ENCODE data around the gene KRTAP21-1.
A peak's percentile ranks its signal among the peaks of the same experiment; 100 is the strongest.
"Not testable (repeated sequence)": the region's sequence is repeated elsewhere in the genome, so short reads cannot be mapped to it uniquely, and the experiment has no call there.

The KRTAP21-1 gene

DNA sequence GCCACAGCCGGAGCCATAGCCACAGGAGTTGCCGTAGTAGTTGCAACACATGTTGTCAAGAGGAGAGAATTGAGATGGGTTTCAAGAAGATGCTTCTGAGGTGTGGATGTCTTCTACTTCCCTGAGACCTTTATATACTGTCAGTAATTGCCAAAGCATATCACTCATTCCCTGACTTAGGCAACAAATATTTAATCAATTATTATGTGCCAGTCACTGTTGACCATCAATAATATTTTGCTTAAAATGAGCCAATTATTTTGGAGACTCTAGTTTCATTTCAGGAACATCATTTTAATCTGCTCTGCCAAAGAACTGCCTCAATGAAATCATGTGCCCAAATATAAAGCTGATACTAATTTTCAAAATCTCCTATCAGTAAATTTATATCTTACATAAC lies at the start of gene KRTAP21-1:
Gene KRTAP21-1 (minus strand): TSS at position 101 of the 400 bp plus-strand sequence. CDS start 50 bp downstream, at position 51.
- not testable (repeated sequence) for DNase-seq (ENCODE audit: extremely low read depth in 1 of 2, low read depth in 1 of 2)

DNA sequence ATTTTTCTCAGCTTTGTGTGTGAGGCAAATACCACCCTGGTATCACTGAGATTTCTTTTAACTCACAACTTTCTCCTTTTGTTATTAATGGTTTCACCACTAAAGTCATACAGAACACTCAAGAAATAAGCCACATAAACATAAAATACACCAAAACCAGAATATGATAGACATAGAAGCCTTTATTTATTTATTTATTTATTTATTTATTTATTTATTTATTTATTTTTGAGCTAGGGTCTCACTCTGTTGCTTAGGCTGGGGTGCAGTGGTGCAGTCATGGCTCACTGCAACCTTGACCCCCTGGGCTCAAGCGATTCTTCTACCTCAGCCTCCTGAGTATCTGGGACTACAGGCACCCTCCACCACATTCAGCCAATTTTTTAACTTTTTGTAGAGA lies 45.4 kb upstream of the KRTAP21-1 start:
- DNase-seq (ENCODE audit: extremely low read depth in 1 of 2, low read depth in 1 of 2): no peak

DNA sequence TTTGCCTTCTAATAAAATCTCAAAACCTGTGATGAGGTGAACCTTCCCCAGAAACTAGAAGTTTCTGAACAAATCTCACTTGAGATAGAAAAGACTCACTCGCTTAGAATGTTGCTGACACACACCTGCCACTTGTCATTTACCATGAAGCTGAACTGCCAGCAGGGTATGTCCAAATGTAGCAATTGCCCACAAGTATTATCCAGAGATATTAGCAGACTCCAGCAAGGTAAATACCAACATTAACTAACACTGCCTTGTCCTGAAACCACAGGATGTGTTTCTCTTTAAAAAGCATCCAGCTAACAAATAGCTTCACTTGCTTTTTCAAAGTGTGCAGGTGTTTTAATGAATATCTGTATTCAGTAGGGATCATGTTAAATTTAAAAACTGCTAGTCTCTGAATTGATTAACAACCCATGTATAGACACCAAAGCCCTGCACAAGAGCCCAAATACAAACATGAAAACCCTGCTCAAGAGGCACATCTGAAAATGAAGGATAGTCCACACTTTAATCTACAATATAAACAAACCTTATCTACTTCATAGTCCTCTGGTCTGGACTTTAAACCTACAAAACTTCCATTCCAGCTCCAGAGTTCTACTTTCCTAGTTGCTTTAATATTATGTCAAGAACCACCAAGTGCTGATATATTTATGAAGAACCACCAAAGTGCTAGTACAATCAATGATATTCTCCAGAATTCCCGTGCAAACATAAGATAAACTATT lies 38.5 kb upstream of the KRTAP21-1 start:
- DNase-seq (ENCODE audit: extremely low read depth in 1 of 2, low read depth in 1 of 2): no peak

DNA sequence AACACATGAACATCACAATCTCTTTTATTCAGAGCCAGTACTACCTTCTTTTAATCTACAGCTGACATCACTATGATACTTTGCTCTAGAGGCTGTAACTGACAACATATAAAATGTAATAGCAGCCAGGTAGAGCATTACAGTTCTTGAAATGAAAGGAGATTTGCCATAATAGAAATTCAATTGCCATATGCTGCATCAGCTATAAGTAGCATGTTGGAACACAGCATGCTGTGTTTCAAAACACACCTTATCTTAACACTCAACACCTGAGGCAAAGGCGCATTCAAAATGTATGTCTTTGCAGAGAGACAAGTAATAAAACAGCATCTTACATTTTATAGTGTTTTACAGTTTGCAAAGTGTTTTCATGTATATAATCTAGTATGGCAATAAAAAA lies 24.0 kb upstream of the KRTAP21-1 start:
- no peak for DNase-seq (ENCODE audit: extremely low read depth in 1 of 2, low read depth in 1 of 2)

DNA sequence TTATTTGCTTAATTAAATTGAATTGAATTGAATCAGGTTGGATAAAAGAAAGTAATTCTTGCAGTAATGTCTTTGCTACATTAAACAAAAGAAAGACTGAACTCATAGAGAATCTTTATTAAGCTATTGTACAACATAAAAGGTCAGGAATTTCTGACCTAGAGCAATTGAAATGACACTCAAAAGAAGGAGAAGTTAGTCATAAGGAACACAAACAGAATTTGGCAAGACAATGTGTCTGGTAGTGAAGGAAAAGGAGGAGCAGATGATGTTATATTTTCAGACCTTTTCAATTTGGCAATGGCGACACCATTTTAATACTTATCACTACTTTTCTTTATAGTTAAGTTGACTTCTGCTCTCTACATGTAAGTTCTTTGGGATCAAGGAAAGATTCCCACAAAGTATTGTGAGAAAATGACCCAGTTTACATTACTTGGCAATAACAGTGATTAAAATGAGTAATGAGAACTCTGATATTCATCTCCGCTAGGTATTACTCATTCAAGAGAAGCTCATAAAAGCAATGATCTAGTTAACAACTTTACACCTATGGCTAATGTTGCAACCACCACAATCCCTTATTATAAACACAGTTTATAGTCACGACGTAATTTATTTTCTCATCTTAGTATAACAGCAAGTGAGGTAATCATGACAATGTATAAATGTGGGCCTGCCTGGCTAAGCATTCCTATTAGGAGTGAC lies 14.7 kb upstream of the KRTAP21-1 start:
- no peak for DNase-seq (ENCODE audit: extremely low read depth in 1 of 2, low read depth in 1 of 2)

DNA sequence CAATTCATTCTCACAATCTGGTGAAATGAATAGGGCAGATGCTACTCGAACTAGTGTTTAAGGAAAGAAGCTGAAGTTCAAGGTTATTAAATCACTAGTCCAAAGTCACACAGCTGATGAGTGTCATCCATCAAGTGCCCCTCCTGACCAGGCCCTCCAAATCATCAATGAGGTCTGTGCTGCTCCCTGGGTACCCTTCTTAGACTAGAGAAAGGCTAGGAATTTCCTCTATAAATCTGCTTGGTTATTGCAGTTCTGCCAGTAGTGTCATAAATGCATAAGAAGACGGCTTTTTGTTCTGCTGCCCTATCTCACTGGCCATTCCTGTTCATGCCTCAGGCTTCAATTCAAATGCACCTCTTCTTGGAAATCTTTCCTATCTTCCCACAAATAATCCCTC lies 5.5 kb upstream of the KRTAP21-1 start:
- no peak for DNase-seq (ENCODE audit: extremely low read depth in 1 of 2, low read depth in 1 of 2)

DNA sequence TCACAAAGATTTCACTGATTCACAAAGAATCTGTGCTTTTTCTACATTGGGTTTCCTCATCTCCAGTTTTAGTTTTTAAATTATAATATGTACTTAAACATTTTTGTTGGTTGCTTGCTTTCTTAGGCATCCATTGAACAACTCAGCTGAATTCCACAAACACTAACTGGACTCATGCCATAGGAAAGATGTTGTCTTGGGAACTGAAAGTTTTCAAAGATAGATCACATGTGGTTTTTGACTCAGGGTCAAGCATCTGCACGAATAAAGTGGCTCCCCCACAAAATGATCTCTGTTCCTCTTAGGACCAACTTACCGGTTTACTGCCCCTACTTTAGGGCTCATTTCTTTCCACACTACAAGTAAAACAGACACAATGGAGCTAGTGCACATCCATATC lies 3.1 kb upstream of the KRTAP21-1 start:
- no peak for DNase-seq (ENCODE audit: extremely low read depth in 1 of 2, low read depth in 1 of 2)

DNA sequence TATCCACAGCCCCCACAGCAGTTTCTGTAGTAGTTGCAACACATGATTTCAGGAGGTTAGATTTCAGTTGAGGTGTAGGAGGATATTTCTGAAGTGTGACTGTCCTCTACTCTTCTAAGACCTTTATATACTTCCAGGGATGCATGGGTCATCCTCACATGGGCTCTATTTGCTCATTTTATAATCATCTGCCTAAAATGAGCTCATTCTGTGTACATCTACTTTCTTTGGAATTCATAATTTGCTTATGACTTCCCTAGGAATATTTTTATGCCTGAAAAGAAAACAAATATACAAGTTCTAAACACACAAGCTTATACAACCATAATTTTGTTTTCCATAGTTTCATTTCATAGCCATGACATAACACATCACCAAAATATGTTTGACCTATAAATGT lies 8.1 kb downstream of the KRTAP21-1 start, which contains the start of gene KRTAP21-2:
Gene KRTAP21-2 (minus strand): TSS at position 101 of the 400 bp plus-strand sequence. CDS start 57 bp downstream, at position 44.
- DNase-seq (ENCODE audit: extremely low read depth in 1 of 2, low read depth in 1 of 2): no peak

DNA sequence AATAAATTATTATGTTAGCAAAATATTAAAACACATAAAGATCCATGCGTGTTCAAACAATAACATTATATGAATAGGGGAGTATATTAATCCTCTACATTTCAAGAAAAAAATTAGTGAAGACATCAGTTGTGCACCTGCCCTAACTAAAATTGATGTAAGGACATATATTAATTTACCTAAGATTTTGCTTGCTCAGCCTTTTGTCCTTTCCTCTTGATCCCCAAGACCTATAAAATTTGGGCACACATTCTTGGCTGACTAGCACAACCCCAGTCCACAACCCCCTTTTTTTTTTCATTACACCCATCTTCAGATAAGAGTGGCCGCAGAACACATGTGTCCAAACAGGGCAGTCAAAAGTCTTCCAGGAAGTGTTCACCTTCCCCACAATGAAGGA lies 14.8 kb downstream of the KRTAP21-1 start:
- DNase-seq (ENCODE audit: extremely low read depth in 1 of 2, low read depth in 1 of 2): no peak

DNA sequence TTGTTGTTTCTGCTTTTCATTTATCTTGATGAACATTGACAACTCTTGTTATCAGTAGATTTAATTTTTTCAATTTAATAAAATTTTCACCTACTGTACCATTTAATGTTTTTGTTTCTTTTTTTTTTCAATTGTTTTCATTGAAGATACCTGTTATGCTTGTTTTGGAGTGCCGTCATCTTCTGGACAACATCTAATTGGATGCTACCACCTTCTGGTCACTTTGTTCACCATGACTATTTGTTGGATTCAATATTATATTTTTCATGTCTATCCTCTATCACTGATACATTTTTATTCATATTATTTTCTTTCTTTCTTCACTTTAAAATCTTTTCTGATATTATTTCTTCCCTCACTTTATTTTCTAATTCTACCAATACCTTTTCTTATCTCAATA lies 22.2 kb downstream of the KRTAP21-1 start:
- DNase-seq (ENCODE audit: extremely low read depth in 1 of 2, low read depth in 1 of 2): no peak

DNA sequence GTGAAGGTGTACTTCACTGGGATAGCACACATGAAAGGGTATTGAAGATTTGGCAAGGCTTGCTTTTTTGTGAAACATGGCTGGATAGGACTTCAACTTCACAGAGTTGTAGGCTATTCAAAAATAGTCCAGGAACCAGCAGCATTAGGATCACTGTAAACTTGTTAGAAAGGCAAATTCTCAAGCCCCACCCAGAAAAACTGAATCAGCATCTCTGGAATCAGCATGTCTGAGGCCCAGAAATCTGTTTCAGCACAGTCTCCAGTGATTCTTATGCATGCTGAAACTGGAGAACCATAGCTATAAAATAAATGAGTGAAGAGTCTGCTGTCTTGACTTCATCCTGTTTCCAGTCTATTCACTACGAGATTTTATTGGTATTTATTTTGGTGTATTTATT lies 28.5 kb downstream of the KRTAP21-1 start:
- no peak for DNase-seq (ENCODE audit: extremely low read depth in 1 of 2, low read depth in 1 of 2)

DNA sequence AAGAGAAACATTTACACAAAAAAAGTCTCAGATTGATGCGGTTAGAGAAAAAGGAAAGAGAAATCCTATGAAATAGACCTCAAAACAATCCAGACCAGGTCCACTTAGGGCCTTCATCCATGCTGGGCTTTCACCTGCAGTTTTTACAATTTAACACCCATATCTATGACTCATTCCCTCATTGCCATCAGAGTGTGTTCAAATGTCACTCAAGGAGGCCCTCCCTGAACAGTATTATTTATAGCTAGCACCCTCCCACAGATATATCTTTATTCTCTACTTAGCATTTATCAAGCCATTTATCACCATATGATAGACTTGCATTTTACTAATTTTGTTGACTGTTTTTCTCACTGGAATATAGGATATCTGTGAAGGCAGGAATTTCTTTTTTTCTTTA lies 35.8 kb downstream of the KRTAP21-1 start:
- no peak for DNase-seq (ENCODE audit: extremely low read depth in 1 of 2, low read depth in 1 of 2)

DNA sequence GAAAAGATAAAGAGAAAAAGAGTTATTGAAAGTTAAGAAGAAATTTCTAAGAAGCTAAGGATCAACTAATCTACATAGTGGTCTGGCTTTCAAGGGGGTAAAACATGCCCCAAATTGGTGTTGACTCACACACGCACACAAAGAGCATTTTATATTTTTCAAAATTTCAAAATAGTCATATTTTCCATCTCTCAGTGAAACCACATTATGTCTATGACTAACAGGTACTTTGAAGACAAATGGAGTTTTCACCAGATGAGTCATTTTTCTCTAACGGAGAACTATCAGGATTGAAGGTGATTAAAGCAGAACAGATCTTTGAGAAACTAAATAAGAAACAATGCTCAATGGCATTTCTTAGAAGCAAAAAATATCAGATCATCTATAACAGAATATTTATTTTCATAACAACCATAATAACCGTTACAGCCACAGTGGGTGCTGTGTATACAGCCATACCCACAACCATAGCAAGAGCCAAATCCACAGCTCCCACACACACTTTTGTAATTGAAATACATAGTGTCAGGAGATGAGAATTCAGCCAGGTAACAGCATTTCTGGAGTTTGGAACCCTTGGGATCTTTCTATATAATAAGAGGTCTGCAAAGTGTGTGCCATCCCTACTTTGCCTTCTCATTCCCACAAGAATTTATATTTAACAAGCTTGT lies 36.9 kb downstream of the KRTAP21-1 start, which contains the start of gene KRTAP21-3:
Gene KRTAP21-3 (minus strand): TSS at position 539 of the 671 bp plus-strand sequence. CDS start 18 bp downstream, at position 521.
- no peak for DNase-seq (ENCODE audit: extremely low read depth in 1 of 2, low read depth in 1 of 2)

DNA sequence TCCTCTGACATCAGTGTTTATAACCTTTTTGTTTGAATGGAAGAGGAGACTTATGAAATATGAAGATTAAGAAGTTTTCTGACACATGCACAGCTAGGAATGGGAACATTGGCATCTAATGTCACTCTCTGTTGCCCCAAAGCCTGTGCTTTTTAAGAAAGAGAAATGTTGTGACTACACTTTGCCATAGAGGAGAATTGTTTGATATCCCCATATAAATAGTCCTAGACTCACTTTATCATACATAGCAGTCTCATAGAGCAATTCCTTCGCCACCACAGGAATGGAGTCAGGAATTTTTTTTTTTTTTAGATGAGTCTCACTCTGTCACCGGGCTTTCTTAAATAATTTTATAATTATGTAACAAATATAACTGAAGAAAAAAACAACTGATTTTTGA lies 38.1 kb downstream of the KRTAP21-1 start:
- DNase-seq (ENCODE audit: extremely low read depth in 1 of 2, low read depth in 1 of 2): no peak

DNA sequence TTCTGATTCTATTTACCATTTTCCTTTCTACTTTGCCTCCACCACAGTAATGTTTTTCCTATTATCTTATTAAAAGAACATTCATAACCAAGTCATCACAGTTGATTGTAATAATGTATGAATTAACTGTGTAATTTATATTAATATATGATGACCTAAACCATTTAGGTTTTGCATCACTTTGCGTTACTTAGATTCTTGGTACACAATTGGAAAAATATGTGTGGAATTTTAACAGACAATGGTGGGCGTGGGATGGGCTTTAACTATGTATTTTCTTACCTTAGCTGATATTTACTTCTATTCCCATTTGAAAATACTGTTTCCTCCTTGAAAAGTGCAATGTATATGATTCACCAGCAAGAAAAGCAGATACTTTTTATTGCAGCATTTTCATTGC lies 40.3 kb downstream of the KRTAP21-1 start:
- DNase-seq (ENCODE audit: extremely low read depth in 1 of 2, low read depth in 1 of 2): no peak

DNA sequence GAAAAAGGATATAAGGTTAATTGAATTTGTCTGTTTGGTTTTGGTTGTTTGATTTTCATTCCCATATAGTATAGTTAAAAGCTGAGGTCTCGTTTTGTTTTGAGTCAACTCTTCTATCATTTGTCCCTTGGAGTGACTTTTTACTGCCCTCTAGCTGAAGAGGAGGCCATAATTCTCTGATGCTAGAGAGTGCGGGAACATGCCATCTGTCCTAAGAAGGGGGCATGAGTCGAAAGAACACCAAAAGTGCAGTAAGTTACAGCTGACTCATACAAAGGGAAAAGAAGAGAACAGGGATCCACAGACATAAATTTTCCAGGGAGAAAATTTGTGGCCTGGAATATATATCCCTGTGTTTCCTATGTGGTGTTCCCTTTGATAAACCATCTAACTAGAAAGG lies 40.8 kb downstream of the KRTAP21-1 start:
- no peak for DNase-seq (ENCODE audit: extremely low read depth in 1 of 2, low read depth in 1 of 2)

DNA sequence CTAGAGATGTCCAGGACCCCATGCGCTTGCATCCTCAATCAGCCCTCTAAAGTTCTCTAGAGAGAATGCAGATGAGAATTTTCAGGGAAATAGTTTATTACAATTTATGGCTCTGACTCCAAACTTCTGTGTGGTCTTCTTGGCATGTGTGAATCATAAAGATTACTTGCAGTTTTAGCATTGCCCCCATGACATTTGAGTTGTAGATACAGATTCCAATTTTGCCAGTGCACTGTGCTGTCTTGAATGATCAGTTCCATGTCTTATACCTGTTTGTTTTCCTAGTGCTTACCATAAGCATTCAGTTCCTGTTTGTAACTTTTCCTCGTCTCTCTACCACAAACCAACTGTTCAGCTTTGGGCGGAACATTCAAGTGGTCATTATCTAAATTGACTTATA lies 41.5 kb downstream of the KRTAP21-1 start:
- DNase-seq (ENCODE audit: extremely low read depth in 1 of 2, low read depth in 1 of 2): no peak

DNA sequence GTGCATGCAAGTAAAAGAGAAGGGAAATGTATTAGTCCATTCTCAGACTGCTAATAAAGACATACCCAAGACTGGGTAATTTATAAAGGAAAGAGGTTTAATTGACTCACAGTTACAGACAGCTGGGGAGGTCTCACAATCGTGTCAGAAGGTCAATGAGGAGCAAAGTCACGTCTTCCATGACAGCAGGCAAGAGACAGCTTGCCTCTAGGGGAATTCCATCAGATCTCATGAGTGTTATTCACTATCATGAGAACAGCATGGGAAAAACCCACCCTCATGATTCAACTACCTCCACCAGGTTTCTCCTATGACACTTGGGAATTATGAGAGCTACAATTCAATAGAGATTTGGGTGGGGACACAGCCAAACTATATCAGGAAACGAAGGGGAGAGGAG lies 44.7 kb downstream of the KRTAP21-1 start:
- DNase-seq (ENCODE audit: extremely low read depth in 1 of 2, low read depth in 1 of 2): peak in 1 of 2 donors; percentile 14

DNA sequence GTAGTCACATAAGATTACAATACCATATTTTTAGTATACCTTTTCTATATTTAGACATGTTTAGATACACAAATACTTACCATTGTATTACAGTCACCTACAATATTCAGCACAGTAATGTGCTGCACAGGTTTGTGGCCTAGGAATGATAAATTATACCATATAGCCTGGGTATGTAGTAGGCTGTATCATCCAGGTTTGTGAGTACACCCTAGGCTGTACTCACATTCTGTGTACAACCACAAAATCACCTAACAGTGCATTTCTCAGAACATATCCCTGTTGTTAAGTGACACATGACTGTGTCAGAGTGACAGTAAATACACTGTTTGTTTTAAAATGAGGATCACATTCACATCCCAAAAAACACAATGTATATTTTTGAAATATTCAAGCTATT lies 47.8 kb downstream of the KRTAP21-1 start:
- no peak for DNase-seq (ENCODE audit: extremely low read depth in 1 of 2, low read depth in 1 of 2)
